ENCODE measurements around the gene NAA80.
"Not testable (repeated sequence)": the region's sequence is repeated elsewhere in the genome, so short reads cannot be mapped to it uniquely, and the experiment has no call there.

Gene NAA80

DNA sequence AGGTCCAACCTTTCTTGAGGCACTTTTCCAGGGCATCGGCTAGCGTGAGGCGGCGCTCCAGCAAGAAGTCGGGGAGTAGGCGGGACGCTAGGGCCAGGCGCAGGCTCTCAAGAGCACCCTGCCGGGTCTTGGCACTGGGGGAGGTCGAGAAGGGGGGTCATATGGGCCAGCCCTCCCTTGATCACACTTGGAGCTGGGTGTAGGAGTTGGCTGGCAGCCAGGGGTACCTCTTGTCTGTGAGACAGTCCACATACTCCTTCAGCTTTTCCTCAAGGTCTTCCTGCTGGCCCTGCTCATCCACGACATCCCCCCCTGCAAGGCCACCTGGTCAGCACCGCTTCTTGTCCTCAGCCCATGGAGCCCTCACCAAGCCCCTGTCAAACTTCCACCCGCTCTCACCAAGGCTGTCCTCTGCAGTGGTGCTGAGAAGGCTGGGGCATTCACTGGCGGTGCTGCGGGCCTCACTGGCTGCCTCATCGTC lies 9.0 kb downstream of the NAA80 start:
- no peak for DNase-seq (ENCODE audit: low read depth in 2 of 2)

DNA sequence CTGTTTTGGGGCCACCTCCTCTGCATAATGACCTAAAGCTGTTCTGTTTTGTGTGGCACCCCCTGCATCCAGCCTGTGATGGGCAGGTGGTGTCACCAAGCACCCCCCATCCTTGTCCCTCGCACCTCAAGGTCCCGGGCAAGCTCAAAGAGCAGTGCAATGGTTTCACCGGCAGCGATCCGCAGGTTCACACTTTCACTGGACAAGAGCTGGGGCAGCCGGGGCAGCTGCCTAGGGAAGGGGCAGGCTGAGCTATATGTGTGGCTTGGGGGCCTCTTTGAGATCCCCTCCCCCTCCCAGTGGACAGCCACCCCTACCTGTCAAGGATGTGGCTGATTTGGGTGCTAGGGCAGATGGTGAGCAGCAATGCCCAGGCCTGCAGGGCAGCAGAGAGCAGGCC lies 10.1 kb downstream of the NAA80 start:
- no peak for DNase-seq (ENCODE audit: low read depth in 2 of 2)

DNA sequence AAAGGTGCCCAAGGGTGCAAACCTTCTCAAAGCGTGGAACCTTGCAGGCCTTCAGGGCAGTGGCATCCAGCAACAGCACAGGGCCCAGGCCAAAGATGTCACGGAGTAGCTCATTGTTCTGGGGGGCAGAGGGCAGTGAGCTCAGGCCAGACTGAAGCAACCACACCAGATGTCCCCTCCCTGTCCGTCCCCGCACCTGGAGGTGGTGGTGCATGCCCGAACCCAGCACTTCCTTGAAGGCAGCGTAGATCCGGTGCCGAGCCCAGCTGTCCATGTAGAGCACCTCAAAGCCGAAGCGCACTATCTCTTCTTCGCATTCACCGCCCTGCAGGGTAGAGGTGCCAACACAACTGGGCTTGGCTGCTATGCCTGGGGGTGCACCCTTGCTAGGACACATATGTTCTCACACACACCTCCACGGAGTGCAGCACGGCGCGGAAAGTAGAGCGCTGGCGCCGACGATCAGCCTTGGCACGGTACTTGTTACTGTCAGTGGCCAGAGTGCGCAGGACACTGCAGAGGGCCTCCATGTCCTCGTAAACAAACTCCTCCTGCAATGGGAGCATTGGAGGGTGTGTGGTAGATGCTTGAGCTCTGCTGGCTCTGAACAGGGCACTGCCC lies 10.7 kb downstream of the NAA80 start:
- no peak for DNase-seq (ENCODE audit: low read depth in 2 of 2)

DNA sequence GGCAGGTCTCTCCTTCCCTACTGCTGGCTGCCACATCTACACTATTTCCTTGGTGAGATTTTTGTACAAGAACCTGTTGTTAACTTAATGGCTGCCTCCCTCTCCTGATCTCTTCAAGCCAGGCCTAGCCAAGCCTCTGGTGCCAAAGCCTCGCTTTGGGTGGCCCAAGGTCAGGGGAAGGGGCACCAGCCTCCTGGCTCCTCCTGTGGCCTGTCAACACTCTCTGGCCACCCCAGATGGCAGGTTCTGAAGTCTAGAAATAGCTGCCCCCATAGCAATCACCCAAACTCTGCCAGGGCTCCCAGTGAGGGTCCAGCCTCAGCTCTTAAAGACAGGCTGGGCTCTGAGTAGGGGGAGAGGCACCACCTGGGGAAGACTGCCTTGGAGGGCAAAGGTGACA lies 11.9 kb downstream of the NAA80 start:
- DNase-seq (ENCODE audit: low read depth in 2 of 2), result no peak

DNA sequence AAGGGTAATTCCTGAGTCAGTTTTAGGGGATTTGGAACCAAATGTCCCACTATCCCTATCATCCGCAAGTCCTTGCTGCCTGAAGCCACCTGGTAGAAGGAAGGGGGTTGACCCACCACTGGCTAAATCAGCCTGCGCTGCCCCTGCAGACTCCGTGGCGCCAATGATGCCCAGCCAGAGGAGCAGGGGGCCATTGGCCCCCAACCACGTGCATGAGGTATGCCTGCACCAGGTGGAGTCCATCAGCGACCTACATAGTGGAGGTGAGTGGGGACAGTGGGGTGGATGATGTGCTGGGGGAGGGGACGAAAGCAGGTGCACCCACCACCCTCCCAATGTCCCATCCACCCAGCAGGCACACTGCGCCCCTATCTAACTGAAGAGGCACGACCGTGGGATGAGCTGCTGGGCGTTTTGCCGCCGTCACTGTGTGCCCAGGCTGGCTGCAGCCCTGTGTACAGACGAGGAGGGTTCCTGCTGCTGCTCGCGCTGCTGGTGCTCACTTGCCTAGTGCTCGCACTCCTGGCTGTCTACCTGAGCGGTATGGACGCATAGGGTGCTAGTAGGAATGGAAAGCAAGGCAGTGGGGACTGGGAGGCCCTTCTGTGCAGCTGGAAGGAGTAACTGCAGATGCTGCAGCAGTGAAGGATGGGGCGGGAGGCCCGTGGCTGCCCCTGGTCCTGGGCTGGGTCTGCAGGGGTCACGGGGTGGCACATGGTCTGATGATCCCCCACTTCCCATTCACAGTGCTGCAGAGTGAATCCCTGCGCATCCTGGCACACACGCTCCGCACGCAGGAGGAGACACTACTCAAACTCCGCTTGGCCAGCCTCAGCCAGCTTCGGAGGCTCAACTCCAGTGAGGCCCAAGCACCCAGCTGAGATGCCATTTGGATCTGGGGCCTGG lies 12.6 kb downstream of the NAA80 start:
- DNase-seq (ENCODE audit: low read depth in 2 of 2), result no peak

DNA sequence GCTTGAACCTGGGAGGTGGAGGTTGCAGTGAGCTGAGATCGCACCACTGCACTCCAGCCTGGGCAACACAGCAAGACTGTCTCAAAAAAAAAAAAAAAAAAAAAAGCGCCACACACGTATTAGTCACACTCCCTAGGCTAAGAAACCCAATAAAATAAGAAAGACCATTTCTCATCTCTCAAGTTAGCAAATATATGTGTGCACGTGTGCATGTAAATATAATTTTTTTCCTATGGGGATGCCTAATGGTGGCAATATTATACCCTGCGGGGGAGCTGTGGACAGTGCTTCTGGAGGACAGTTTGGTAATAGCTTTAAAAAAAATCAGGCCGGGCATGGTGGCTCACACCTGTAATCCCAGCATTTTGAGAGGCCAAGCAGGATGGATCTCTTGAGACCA lies 15.1 kb downstream of the NAA80 start:
- DNase-seq (ENCODE audit: low read depth in 2 of 2), result not testable (repeated sequence)

DNA sequence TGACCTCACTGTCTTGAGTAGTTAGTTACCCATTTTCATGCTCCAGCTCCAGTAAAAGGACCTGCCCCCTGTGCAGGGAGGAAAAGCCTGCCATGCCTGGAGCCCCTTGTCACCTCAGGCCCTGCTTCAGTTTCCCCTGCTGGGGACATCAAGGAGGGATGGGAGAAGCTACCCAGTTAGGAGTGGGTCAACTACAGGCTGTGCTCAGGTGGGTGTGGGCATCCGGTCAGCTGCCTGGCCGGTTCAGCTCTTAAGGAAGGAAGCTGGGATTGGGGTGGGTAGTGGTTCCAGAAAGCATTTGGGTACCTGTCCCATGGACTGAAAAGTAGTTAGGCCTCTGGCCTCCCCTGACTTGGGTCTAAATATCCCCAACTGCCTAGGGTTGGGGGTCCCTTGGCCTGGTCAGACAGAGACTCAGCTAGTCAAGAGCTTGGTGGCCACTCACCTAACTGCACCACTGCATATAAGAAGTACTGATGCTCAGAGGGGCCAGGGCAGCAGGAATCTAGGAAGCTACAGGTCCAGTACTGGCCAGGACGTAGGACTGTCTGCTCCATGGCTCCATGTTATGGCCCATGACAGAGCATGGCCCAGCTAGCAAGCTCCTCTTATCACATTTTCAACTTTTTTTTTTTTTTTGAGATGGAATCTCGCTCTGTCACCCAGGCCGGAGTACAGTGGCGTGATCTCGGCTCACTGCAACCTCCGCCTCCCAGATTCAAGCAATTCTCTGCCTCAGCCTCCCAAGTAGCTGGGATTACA lies 19.8 kb downstream of the NAA80 start:
- no peak for DNase-seq (ENCODE audit: low read depth in 2 of 2)

DNA sequence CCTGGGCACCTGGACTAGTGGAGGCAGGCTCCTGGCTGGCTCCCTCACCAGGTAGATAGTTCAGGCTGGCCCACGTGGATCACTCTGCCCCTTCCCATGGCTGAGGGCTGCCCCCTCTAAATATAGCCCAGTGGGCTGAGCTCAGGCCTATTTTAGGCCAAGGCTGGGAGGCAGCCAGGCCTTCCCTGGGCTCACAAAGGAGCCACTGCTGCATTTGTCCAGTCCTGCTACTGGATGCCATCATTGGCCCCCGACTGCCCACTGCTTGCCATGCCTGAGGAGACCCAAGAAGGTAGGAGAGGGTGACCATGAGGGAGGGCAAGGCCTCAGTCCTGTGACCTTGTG lies 20.4 kb downstream of the NAA80 start, which contains the start of gene LSMEM2:
TSS of gene LSMEM2 (plus strand) at position 208 of the 345 bp plus-strand sequence. CDS start at position 235, 27 bp downstream.
- DNase-seq (ENCODE audit: low read depth in 2 of 2), result no peak

DNA sequence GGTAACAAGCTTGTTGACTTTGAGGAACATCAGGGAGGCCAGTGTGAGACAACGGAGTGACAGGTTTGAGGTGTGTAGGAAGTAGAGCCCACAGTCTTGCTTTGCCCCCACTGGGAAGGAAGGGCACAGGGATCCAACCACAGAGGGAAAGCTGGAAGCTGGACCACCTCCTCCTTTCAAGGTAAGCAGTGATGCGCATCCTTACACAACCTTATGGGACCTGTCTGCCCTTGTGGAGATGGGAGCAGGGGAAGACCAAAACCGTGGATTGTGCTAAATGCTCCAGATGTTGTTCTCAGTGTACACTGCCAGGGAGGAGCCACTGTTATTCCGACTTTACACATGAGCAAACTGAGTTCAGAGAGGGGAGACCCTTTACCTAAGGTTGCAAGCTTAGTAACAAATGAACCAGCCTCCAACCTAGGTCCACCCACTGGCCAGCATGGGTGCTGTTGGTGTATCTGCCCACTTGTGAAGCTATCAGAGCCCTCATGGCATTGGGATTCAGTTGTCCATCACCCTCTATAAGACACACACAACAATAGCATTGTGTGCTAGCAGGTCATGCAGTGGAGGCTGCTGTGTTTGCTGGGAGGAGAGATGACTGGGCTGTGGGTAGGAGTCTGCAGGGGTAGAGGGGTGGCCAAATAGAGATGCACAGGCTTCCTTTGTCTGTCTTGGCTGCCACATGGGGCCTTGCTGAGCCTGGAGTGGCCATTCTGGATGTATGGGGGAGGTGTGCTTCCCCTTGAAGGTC lies 20.9 kb downstream of the NAA80 start:
- no peak for DNase-seq (ENCODE audit: low read depth in 2 of 2)

DNA sequence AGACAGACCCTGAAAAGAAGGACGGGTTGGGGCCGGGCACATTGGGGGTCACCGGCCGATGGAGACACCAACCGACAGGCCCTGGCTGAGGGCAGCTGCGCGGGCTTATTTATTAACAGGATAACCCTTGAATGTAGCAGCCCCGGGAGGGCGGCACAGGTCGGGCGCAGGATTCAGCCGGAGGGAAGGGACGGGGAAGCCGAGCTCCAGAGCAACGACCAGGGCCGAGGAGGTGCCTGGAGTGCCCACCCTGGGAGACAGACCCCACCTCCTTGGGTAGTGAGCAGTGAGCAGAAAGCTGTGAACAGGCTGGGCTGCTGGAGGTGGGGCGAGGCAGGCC lies 22.5 kb downstream of the NAA80 start:
- DNase-seq (ENCODE audit: low read depth in 2 of 2), result no peak

DNA sequence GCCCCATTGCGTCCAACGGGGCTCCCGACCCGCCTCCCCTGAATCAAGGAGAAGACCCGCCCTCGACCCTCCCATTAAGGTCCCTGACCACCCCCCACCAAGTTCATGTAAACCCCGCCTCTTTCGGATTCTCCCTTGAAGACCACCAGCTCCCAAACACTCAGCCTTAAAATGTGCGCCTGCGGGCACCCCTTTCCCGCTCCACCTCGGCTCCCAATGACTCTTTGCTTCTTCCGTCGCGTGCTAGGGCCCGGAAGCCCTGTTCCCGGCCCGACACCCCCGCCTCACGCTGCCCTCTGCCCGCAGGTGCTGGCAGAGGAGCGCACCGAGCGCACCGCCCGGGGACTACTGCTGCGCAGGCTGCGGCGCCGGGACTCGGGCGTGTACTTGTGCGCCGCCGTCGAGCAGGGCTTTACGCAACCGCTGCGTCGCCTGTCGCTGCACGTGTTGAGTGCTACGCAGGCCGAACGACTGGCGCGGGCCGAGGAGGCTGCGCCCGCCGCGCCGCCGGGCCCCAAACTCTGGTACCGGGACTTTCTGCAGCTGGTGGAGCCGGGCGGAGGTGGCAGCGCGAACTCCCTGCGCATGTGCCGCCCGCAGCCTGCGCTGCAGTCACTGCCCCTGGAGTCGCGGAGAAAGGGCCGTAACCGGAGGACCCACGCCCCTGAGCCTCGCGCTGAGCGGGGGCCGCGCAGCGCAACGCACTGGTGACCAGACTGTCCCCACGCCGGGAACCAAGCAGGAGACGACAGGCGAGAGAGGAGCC lies 23.0 kb downstream of the NAA80 start:
- no peak for DNase-seq (ENCODE audit: low read depth in 2 of 2)

DNA sequence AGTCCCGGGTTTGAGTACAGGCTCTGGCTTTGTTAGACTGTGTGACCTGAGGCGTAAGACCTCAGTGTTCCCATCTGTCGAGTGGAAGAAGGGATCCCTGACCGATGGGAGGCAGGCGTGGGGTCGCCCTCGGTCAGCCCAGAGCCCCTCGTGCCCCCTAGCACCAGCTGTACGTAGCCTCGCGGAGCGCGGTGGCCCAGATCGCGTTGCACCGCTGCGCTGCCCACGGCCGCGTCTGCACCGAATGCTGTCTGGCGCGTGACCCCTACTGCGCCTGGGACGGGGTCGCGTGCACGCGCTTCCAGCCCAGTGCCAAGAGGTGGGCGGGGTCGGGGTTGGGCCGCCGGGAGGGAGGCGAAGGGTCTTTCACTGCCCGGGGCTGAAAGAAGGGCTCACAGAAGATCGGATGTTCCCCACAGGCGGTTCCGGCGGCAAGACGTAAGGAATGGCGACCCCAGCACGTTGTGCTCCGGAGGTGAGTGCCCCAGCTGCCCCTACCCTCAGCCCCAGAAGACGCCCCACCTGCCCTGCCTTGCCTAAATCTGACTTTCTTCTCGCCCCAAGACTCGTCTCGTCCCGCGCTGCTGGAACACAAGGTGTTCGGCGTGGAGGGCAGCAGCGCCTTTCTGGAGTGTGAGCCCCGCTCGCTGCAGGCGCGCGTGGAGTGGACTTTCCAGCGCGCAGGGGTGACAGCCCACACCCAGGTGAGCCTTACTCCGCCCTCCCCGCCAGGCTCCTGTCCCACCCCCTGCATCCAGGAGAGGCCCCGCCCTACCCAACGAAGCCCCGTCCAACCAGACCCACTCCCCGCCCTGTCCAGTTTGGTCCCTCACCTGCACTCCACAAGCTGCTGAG lies 23.8 kb downstream of the NAA80 start:
- no peak for DNase-seq (ENCODE audit: low read depth in 2 of 2)

DNA sequence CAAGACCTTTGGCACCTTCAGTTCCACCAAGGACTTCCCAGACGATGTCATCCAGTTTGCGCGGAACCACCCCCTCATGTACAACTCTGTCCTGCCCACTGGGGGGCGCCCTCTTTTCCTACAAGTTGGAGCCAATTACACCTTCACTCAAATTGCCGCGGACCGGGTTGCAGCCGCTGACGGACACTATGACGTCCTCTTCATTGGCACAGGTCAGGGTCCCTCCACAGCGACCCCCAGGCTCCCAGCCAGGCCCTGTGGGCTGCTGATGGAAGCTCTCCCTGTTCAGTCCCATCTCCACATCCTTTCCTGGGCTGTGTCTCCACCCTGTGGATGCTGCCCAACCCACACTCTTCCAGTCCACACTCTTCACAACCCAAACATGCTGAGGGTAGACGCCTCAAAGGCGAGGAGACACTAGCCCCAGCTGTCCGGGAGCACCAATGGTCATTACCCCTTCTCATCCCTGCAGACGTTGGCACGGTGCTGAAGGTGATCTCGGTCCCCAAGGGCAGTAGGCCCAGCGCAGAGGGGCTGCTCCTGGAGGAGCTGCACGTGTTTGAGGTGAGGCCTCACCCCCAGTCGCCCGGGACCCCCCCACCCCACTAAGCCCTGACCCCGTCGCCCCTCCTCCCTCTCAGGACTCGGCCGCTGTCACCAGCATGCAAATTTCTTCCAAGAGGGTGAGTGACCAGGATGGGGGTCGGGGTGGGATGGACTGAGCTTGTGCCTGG lies 24.7 kb downstream of the NAA80 start:
- peak in 1 of 2 donors; percentile 46 for DNase-seq (ENCODE audit: low read depth in 2 of 2)

DNA sequence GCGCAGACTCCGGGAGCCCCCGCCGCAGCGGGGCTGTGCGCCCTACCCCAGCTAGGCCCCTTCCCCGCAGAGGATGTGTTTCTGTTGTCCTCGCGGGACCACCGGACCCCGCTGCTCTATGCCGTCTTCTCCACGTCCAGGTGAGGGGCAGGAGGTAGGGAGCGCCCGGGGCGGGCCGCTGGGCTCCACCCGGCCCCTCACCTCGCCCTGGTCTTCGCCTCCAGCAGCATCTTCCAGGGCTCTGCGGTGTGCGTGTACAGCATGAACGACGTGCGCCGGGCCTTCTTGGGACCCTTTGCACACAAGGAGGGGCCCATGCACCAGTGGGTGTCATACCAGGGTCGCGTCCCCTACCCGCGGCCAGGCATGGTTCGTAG lies 25.5 kb downstream of the NAA80 start:
- DNase-seq (ENCODE audit: low read depth in 2 of 2), result no peak

DNA sequence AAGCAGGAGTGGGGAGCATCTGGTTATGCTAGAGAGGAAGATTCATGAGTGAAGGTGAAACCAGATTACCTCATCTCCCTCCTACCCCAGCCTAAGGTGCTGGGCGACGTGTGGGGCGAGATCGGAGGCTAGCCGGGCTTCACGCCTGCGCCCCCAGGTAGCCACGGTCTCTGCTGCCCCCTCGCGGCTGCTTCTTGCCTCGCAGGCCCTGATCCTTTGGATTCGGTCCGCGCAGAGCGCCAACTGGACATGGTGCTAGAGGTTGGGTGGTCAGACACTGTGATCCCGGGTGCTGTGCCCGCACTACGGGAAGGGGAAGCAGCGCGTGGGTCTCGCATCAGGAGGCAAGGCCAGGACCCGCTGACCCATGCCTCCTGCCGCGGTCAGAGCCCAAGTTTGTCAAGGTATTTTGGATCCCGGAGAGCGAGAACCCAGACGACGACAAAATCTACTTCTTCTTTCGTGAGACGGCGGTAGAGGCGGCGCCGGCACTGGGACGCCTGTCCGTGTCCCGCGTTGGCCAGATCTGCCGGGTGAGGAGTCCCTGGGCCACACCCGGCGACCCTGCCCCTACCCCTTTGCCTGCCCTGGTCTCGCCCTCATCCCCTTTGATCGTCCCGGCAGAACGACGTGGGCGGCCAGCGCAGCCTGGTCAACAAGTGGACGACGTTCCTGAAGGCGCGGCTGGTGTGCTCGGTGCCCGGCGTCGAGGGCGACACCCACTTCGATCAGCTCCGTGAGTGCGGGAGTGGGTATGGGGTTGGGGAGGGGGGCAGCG lies 26.1 kb downstream of the NAA80 start:
- peak; percentile 63 for DNase-seq (ENCODE audit: low read depth in 2 of 2)

DNA sequence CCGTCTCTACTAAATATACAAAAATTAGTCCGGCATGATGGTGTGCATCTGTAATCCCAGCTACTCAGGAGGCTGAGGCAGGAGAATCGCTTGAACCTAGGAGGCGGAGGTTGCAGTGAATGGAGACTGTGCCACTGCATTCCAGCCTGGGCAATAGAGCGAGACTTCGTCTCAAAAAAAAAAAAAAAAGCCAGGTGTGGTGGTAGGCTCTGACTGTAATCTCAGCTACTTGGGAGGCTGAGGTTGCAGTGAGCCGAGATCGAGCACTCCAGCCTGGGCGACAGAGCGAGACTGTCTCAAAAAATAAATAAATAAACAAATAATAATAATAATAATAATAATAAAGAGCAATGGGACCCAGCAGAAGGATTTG lies 26.7 kb downstream of the NAA80 start:
- DNase-seq (ENCODE audit: low read depth in 2 of 2), result not testable (repeated sequence)

DNA sequence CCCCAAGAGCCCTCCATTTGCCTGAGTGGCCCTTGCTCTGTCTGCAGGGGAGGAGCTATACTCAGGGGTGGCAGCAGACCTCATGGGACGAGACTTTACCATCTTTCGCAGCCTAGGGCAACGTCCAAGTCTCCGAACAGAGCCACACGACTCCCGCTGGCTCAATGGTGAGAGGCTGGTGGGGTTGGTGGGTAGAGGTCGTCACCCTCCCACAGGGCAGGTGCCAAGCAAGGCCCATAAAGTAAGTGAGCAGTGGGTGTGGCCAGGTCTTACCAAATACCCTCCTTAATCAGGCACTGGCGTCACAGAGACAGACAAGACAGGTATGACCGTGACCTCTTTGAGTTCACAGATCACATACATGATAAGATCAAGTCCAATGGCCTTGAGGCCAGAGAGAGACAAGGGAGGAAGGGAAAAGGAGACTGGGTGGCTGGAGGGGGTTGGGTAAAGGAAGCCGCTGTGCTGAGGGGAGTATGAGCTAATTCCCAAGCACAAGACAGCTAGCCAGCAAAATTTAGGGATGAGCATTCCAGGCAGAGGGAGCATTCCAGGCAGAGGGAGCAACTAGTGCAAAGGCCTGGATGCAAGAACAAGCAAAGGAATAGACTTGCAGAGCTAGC lies 27.8 kb downstream of the NAA80 start:
- DNase-seq (ENCODE audit: low read depth in 2 of 2), result no peak
